Endothelial cell of umbilical vein (primary cell): ENCODE data around the gene COX4I1. TPM values are rescaled to one million over a fixed set of nuclear protein-coding genes. Genes with fewer than 3 reads are reported as not detected.

ENCODE experiments used
- BruUV-seq: library from RNA; stranded (reverse); fragments of 400-500 nt; replicated peaks from 2 replicates; lab custom pipeline; 2021; lab: Mats Ljungman, UMichigan
- CTCF ChIA-PET: fragments of 300-600, 350-600 bp; sonication (Branson Sonifier 250); formaldehyde crosslinking; loops from one replicate; lab custom pipeline; 2021; ENCODE audit warnings: antibody characterized with exemption, inconsistent platforms; lab: Charles Lee
- POLR2A ChIA-PET: fragments of 300-600, 350-600 bp; sonication (Branson Sonifier 250); formaldehyde crosslinking; loops from one replicate; lab custom pipeline; 2021; ENCODE audit warnings: antibody characterized with exemption, inconsistent platforms; lab: Charles Lee
- DNase-seq: peaks from one replicate; pipeline ENCODE4 v3.0.0-alpha.2; 2011; ENCODE audit warnings: low read depth, low spot score
- FAIRE-seq: peaks from 2 replicates; lab custom pipeline; 2011; peaks lifted over from hg19 to GRCh38; lab: Jason Lieb, UNC
- H2AFZ ChIP-seq: 2 replicates; pipeline ENCODE4 v1.6.0; 2012; ENCODE audit warnings: low read depth, low read length, control low read depth, inconsistent platforms
- H3K27ac ChIP-seq: 2 replicates; pipeline ENCODE4 v1.5.1; 2011; ENCODE audit warnings: low read depth, mild to moderate bottlenecking, control low read depth, low read length, moderate library complexity; ENCODE audit not compliant: insufficient read depth
- H3K27me3 ChIP-seq, 2 experiments: 2 replicates each; pipeline versions ENCODE4 v1.6.0 to v1.6.1; 2011; ENCODE audit warnings: low read length in 2 of 2, mixed read lengths in 1 of 2; ENCODE audit not compliant: control insufficient read depth in 2 of 2, insufficient read depth in 2 of 2
- H3K36me3 ChIP-seq, 2 experiments: 2 replicates in 1 of 2; 3 replicates in 1 of 2; pipeline ENCODE4 v1.5.1; 2011; ENCODE audit warnings: low read length in 2 of 2, mild to moderate bottlenecking in 1 of 2, moderate library complexity in 1 of 2; ENCODE audit not compliant: control insufficient read depth in 2 of 2, insufficient read depth in 2 of 2; ENCODE audit errors: extremely low read depth in 1 of 2
- H3K4me1 ChIP-seq: 3 replicates; pipeline ENCODE4 v1.5.1; 2011; ENCODE audit warnings: mild to moderate bottlenecking, low read length; ENCODE audit not compliant: control insufficient read depth, insufficient read depth; ENCODE audit errors: extremely low read depth
- H3K4me2 ChIP-seq: 2 replicates; pipeline ENCODE4 v1.6.1; 2011; ENCODE audit warnings: low read length, control low read depth, mixed read lengths; ENCODE audit not compliant: insufficient read depth
- H3K4me3 ChIP-seq, 3 experiments: fragments of 200-600 bp in 1 of 3; sonication (generic), shearing (Covaris generic) in 1 of 3; replicated peaks in 1 of 3; 2 replicates each; pipeline ENCODE4 v1.5.1; 2011 to 2016; ENCODE audit warnings: control low read depth in 3 of 3, low read length in 3 of 3, mild to moderate bottlenecking in 2 of 3, inconsistent platforms in 1 of 3, low read depth in 1 of 3, moderate library complexity in 1 of 3; ENCODE audit not compliant: insufficient read depth in 1 of 3
- H3K79me2 ChIP-seq: 2 replicates; pipeline ENCODE4 v1.6.0; 2012; ENCODE audit warnings: low read length, inconsistent platforms; ENCODE audit not compliant: control insufficient read depth, insufficient read depth
- H3K9ac ChIP-seq: replicated peaks from 2 replicates; pipeline ENCODE3; 2011; ENCODE audit warnings: low read length, control low read depth; ENCODE audit not compliant: insufficient read depth; ENCODE audit errors: extremely low read depth
- H3K9me1 ChIP-seq: replicated peaks from 3 replicates; pipeline ENCODE4 v1.6.0; 2011; ENCODE audit warnings: mild to moderate bottlenecking, low read length; ENCODE audit not compliant: control insufficient read depth, insufficient read depth; ENCODE audit errors: extremely low read depth
- H3K9me3 ChIP-seq: replicated peaks from 2 replicates; pipeline ENCODE4 v1.5.1; 2012; ENCODE audit warnings: low read length, inconsistent platforms; ENCODE audit not compliant: control insufficient read depth, insufficient read depth
- H4K20me1 ChIP-seq: replicated peaks from 2 replicates; pipeline ENCODE3; 2011; ENCODE audit warnings: mild to moderate bottlenecking, low read length; ENCODE audit not compliant: control insufficient read depth, insufficient read depth; ENCODE audit errors: extremely low read depth
- EZH2 ChIP-seq: IDR thresholded peaks from 2 replicates; pipeline ENCODE4 v1.6.1; 2012; ENCODE audit warnings: borderline replicate concordance, low read depth, mild to moderate bottlenecking, moderate library complexity, low read length, inconsistent platforms; ENCODE audit not compliant: severe bottlenecking
- FOS ChIP-seq: IDR thresholded peaks from 2 replicates; pipeline ENCODE4 v1.6.1; 2011; ENCODE audit warnings: mild to moderate bottlenecking, low read length, moderate library complexity, borderline replicate concordance; ENCODE audit not compliant: insufficient read depth
- GATA2 ChIP-seq: IDR thresholded peaks from 2 replicates; pipeline ENCODE4 v1.7.0; 2011; ENCODE audit warnings: low read depth, mild to moderate bottlenecking, moderate library complexity, mixed read lengths, low read length; ENCODE audit not compliant: insufficient read length, insufficient read depth
- JUN ChIP-seq: IDR thresholded peaks from 2 replicates; pipeline ENCODE4 v1.6.1; 2011; ENCODE audit warnings: borderline replicate concordance, low read depth; ENCODE audit not compliant: insufficient read length, insufficient read depth
- MYC ChIP-seq: IDR thresholded peaks from one replicate; pipeline ENCODE4 v1.6.1; 2011; ENCODE audit warnings: mild to moderate bottlenecking, low read depth, low read length
- POLR2A ChIP-seq: IDR thresholded peaks from 2 replicates; pipeline ENCODE4 v1.6.1; 2012; ENCODE audit warnings: low read depth, mild to moderate bottlenecking, control low read depth, low read length
- POLR2AphosphoS5 ChIP-seq: IDR thresholded peaks from 2 replicates; pipeline ENCODE4 v1.6.1; 2012; ENCODE audit warnings: low read depth, mild to moderate bottlenecking, control low read depth, low read length, moderate library complexity; ENCODE audit not compliant: insufficient read depth
- dilution Hi-C: fragments of 300-500 bp; cut with MboI; formaldehyde crosslinking; loops from one replicate; pipeline ENCODE4 v1.15.0; 2019; ENCODE audit warnings: low sequenced_read_pairs; ENCODE audit not compliant: extremely low pct_ligation_motif_present
- intact Hi-C: fragments of 100-400 bp; cut with micrococcal nuclease; formaldehyde crosslinking; loops from one replicate; pipeline ENCODE4 v1.10.0; 2022
- polyA plus RNA-seq, 4 experiments: library from polyadenylated mRNA; depleted of rRNA in 3 of 4; stranded (reverse) in 3 of 4; unstranded in 1 of 4; fragments of >200 nt; gene quantifications; 2 replicates each; pipeline versions ENCODE4 v1.2.1 to v1.2.3, GENCODE V29; 2011 to 2012; ENCODE audit warnings: missing spikeins in 1 of 4
- total RNA-seq: library from RNA; stranded (reverse); gene quantifications from 2 replicates; pipeline ENCODE4 v1.2.3, GENCODE V29; 2021
- TF ChIP-seq, protein P1 (sequence below), 2 donors: IDR thresholded peaks; 1 replicate in 1 of 2; 2 replicates in 1 of 2; pipeline ENCODE4 v1.5.1; 2011; ENCODE audit warnings: low read length in 2 of 2, mild to moderate bottlenecking in 2 of 2, moderate library complexity in 2 of 2, control low read depth in 1 of 2, inconsistent platforms in 1 of 2, low read depth in 1 of 2; ENCODE audit not compliant: insufficient read depth in 1 of 2; ENCODE audit errors: extremely low read depth in 1 of 2
- TF ChIP-seq, protein P2 (sequence below): IDR thresholded peaks from 2 replicates; pipeline ENCODE4 v1.6.1; 2011; ENCODE audit not compliant: insufficient read depth, insufficient read length

The COX4I1 gene
- total and polyA plus RNA-seq, 2 donors (not counting 3 experiments of a cell fraction or from before 2014, with no cell fraction given): 560 to 953 TPM

- Histone ChIP-seq H3K4me3 (no peak overlapping the region), H3K4me1 (no peaks in the 10 kb centered on the region), H3K36me3 (no peaks in the 10 kb centered on the region), H3K27me3 (no peaks in the 10 kb centered on the region), H3K79me2 (no peaks in the 10 kb centered on the region), H3K27ac (no peak overlapping the region), H4K20me1 (no peaks in the 10 kb centered on the region), H3K9me3 (no peaks in the 10 kb centered on the region), H3K9ac (no peak overlapping the region), H3K4me2 (no peak overlapping the region), H3K9me1 (no peaks in the 10 kb centered on the region), H2AFZ (no peak overlapping the region)
- intact Hi-C loops (no loop called here), dilution Hi-C loops (no loop called here)
- CTCF ChIA-PET: no interaction called here
- no peak for DNase-seq
- no peak for TF ChIP-seq EZH2
- TF ChIP-seq MYC: no peak
- no peak for TF ChIP-seq JUN
- BruUV-seq: no TSS peak
- POLR2A ChIA-PET: no interaction called here
- no peak for FAIRE-seq
These were observed 39.5 kb downstream of the COX4I1 start for GRCh38 chr16:85838876-85839585.

DNA sequence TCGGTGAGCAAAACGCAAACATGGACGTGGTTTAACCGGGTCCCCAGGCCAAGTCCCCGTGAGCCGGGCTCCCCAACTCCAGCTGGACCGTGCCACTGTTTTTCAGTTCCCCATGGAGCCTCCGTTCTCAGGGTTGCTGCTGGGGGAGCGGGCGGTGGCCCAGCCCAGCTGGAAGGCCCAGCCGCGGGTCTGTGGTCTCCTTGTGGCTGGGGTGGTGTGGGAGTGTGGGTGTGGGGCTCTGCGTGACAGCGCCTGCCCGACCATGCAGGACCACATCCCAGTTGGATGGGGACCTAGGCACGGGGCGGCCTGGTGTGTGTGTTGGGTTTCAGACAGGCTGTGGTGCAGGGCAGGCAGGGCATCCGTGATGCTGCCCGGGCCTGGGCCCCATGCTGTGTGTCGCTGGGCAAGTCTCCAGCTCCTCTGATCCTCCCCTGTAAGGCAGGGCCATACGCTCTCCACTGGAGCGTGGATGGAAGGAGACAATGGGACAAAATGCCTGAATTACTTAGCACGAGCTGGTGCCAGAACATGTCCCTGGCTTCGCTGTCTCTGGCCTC lies 40.3 kb downstream of the COX4I1 start:
- Histone ChIP-seq H3K9me1 (no peaks in the 10 kb centered on the region), H3K27ac (no peak overlapping the region), H3K4me3 (no peak overlapping the region), H4K20me1 (no peaks in the 10 kb centered on the region), H3K9ac (no peak overlapping the region), H3K9me3 (no peaks in the 10 kb centered on the region), H3K4me1 (no peaks in the 10 kb centered on the region), H2AFZ (no peak overlapping the region), H3K27me3 (no peaks in the 10 kb centered on the region), H3K36me3 (no peaks in the 10 kb centered on the region), H3K79me2 (no peaks in the 10 kb centered on the region), H3K4me2 (no peak overlapping the region)
- no TSS peak for BruUV-seq
- TF ChIP-seq, protein P1, sequence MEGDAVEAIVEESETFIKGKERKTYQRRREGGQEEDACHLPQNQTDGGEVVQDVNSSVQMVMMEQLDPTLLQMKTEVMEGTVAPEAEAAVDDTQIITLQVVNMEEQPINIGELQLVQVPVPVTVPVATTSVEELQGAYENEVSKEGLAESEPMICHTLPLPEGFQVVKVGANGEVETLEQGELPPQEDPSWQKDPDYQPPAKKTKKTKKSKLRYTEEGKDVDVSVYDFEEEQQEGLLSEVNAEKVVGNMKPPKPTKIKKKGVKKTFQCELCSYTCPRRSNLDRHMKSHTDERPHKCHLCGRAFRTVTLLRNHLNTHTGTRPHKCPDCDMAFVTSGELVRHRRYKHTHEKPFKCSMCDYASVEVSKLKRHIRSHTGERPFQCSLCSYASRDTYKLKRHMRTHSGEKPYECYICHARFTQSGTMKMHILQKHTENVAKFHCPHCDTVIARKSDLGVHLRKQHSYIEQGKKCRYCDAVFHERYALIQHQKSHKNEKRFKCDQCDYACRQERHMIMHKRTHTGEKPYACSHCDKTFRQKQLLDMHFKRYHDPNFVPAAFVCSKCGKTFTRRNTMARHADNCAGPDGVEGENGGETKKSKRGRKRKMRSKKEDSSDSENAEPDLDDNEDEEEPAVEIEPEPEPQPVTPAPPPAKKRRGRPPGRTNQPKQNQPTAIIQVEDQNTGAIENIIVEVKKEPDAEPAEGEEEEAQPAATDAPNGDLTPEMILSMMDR (IDR thresholded peaks at IDR 0.05; ENCODE audit: extremely low read depth in 1 of 2, insufficient read depth in 1 of 2, low read depth in 1 of 2, low read length in 2 of 2): no peak
- TF ChIP-seq, protein P2, sequence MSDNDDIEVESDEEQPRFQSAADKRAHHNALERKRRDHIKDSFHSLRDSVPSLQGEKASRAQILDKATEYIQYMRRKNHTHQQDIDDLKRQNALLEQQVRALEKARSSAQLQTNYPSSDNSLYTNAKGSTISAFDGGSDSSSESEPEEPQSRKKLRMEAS: no peak
- TF ChIP-seq FOS (no peak), POLR2AphosphoS5 (no peak), MYC (no peak), JUN (no peak), GATA2 (no peak), EZH2 (no peak), POLR2A (no peak)
- dilution Hi-C loops: no loop called here
- intact Hi-C loops: no loop called here
- ChIA-PET POLR2A (no interaction called here), CTCF (no interaction called here)
- no peak for DNase-seq
- FAIRE-seq: no peak
